HG02840 (cell line): ENCODE measurements around the gene CELF4.

Experiments
- ATAC-seq: cut with Tn5 transposase; IDR thresholded peaks from one replicate; pipeline ENCODE4 v1.9.1; 2021; ENCODE audit warnings: mild to moderate bottlenecking, moderate library complexity, moderate number of reproducible peaks; ENCODE audit not compliant: unreplicated experiment, low FRiP score

CELF4 gene

DNA sequence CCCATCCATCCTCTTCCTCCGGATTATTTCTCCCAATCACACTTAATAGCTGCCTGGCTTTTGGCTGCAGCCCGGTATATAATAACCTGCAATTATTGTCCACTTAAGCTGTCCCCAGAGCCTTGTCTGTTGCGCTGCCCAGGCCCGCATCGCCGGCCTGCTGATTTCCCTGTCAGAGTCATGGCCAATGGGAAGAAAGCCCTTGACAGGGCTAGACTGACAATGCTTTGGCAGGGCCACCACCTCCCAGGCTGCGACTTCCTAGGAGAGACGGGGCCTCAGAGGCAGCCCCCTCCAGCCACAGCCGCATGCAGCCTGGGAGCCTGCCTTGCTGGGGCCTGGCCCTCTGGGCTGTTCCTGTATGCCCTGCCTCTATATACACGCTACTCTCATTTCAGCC lies 10.0 kb upstream of the CELF4 start:
- no peak for ATAC-seq

DNA sequence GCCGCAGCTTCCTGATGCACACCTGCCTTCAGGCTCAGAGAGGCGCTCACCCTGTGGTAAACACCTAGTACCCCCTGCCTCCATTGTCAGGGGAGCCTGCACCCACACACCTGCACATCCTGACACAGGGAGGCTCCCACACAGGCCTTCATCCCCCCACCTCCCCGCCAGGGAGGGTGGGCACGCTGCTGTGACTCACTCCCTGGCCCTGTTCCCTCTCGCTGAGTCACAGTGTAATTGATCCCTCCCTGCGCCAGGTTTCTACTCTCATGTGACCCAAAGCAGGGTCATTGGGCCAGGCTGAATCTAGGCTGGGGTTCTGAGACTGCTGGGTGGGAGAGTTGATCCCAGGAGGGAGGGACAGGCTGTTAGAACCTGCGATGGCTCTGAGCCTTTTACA lies 8.5 kb upstream of the CELF4 start:
- ATAC-seq, result no peak

DNA sequence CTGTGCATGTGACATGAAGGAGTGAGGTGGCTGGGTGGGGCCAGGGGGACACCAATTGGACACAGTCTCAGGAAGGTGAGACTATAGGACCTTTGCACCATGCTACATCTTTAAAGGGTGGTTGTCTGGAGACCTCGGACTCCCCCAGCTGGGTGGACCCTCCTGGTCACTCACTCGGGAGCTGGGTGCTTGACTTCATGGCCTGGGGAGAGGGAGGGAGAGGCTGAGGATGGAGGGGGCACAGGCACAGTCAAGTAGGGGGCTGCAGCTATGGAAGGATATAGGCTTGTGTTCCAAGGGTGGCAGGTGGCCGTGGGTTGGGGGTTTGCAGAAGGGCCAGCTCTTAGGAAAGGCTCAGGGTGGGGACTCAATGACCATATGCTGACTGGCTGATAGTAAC lies 7.1 kb upstream of the CELF4 start:
- no peak for ATAC-seq

DNA sequence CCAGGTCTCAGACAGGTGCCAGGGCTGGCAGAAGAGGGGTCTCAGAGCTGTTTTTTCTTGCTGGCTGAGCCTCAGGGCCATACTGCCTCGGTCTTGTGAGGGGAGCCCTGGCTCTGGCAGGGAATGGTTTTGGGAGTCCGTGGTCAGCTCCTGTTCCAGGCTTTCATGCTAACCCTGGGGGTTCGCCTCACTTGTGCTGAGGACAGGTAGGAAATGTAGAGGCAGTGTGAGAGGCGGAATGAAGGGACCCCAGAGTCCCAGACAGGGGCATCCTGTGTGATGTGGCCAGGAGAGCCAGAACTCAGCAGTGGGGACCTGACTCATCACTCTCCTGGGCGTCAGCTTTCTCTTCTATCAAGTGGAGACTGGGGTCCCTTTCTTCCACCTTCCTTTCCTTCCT lies 5.7 kb upstream of the CELF4 start:
- no peak for ATAC-seq

DNA sequence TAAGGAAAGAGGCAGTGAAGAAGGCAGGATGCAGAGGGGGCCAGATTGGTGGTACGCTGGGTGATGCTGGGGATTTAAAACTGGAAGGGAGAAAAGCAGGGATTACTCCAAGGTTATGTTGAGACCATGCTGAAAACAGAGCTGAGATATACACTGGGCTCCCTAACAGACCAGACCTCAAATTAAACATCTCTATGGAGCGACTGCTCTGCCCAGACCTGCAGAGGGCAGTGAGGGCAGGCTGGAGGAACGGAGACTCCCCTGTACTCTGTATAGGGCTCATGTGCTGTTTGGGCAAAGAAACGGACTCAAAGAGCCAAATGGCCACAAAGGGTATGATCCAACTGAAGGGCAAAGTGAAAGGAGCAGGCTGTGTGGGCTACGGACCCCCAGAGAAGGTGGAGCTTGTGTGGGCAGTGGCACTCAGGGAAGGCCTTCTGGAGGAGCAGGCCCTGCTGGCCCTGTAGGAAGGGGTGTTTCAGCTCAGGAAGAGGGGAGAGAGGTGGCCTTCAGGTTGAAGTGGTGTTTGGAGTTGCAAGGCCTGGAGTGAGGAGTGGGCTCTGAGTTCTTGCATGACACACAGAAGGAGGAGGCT lies 4.8 kb upstream of the CELF4 start:
- ATAC-seq, result no peak

DNA sequence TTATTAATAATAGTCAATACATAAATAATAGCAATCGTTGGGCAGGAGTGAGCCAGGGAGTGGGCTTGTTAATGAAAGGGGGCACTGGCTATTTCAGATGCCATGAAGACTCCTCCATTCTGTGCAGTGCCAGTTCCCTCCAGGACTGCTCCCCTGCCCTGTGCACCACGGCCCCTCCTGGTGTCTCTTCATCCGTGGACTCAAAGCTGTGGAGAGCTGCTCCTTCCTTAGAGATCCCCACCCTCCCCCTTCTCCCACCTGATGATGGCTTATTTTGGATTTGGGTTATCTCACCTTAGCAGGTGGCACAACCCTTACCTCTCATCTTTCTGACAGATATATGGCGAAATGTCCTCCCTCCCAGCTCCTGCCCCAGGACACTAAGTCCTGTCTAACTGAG lies 3.1 kb upstream of the CELF4 start:
- no peak for ATAC-seq

DNA sequence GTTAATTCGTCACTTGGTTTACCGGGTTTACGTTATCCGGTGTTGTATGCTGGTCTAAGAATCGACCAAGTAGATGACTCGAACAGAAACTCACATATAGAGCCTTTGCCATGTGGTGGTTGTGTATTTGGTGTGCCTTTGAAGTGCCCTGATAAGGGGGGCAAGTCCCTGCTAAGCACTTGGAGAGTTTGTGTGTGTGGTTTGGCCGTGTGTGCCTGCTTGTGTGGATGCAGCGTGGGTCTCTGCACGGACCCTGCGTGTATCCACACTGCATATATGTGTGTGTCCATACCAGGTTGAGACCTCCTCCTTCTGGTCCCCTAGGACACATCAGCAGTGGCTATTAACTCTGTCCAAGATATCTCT lies 2.4 kb upstream of the CELF4 start:
- ATAC-seq, result no peak

DNA sequence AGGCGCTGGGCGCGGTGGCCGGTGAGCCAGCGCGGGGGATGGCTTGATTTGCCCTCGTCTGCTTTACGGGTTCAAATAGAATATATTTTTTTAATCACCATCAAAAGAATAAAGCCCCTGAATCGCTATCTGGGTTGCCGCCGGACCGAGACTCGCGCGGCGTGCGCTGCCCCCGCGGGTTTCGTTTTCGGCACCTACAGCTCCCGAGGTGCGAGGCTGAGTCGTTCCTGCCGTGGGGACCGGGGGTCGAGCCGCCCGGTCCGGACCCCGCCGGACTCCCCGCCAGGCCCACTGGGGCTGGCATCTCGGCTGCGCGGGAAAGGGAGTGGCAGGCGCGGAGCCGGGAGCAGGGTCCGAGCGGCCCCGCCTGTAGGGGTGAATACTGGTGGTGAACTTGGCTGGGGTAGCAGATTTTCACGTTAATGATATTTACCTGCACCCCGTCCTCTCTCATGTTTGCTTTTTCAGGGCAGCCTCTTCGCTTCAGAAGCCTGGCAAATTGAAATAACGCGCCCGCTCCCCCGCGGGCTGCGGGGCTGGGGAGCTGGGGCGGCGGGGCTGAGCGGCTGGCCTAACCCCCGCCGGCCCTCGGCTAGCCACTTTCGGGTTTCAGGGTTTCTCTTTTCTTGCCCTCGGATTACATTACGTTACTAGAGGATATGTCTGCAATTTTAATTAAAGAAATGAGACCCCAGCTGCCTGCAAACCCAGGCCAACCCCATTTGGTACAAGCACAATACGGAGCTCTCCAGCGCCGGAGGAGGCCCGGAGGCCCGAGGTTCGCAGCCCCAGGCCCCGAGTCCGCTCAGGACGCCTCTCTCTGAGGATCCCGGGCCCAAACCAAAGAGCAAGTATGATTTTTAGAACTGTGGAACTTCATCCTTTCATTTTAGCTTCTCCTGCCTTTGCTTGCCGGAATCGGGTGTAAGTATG lies 1.7 kb upstream of the CELF4 start:
- no peak for ATAC-seq

DNA sequence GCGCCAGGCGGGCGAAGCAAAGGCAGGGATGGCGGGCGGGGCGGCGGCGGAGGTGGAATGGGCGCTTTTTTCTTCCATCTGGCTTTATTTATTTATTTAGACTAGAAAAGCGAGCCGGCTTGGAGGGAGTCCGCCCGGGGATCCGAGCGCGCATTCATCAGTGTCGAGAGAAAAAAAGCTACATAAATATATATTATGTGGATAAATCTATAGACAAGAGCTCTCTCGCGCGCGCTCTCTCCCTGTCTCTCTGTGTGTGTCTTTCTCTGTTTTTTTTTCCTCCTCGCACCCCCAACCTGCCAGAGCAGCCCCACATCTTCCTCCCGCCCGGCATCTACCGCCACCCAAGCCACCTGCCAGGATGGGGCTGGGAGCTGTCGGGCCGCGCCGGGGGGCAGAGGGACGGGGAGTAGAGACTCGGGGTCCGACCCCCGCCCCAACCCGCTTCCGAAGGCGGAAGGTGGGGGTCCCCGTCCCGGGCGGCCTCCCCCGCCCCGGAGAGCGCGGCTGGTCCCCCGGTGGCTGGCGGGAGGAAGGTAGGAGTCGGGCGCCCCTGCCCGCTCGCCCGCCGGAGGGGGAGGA lies 972 bp upstream of the CELF4 start:
- no peak for ATAC-seq

DNA sequence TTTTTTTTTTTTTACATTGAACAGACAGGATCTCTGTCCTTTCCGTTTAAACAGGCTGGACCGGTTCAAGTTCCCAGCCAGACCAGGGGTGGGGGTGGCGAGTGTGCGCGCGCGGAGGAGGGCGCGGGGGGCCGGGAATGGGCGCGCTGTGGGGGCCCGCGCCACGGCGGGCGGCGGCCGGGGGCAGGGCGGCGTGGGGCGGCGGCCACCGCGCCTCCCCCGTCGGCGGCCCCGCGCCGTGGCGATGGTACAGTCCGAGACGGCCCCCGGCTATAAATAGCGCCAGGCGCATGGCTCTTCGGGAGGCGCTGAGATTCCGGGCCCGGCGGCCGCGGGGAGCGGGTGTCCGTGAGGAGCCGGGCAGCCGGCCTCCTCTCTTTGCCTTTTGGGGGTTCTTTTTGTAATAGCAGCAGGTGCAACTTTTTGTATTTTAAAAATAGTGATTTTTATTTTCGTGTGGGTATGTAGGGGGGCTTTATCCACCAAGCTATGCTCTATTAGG lies 430 bp upstream of the CELF4 start:
- ATAC-seq, result no peak

DNA sequence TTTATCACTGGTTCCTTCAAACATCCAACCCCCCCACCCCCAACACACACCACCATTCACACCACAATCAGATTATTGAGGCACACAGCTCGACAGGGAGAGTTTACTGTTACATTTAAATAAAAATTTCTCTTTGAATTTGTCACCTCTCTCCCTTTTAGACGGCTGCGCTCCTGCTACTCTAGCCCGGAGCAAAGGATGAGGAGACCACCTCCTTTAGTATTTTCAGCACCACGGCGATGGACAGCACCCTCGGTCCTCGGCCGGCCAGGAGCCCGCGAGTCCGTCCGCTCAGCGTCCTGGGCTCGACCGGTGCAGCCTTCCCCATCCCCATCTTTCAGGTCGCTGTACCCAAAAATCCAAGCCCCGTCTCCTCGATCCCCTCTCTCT lies 892 bp downstream of the CELF4 start:
- ATAC-seq, result no peak

DNA sequence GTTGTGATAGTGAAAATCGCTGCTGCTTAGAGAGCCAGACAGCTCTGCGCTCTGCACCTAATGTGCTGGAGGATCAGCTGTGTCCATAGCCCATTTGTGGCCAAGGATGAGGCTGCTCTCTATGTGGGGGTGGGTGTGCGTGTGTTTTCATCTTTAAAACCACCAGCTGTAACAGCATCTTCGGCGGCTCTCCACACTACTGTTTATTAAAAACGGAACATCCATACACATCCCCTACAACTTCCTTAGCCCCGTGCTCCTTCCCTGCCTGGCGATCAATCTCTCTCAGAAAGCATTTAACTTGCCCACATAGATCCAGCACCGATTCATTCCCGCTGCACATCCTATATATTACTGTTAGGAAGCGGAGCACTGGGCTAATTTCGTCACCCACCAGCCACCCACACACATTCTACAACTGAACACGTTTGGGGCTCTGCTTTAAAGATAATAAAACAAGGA lies 1.6 kb downstream of the CELF4 start:
- ATAC-seq, result no peak

- no peak for ATAC-seq
These were observed 3.6 kb downstream of the CELF4 start for GRCh38 chr18:37561986-37562385.

DNA sequence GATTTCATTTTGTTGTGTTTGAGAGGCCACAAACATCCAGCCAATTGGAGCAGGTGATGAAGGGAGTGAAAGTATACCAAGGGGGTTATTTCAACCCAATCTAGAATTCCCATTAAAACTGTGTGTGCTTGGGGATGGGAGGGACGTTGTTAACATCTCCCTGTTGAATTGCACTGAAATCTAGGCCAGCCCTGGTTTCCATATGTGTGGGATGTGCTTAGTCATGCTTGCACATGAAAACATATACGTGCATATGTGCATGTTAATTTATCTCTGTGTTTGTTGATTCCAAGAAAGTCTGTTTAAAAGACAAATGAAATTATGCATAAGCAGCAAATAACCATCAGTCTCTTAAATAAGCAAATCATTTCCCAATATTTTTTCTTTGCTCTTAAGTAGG lies 5.6 kb downstream of the CELF4 start:
- no peak for ATAC-seq

DNA sequence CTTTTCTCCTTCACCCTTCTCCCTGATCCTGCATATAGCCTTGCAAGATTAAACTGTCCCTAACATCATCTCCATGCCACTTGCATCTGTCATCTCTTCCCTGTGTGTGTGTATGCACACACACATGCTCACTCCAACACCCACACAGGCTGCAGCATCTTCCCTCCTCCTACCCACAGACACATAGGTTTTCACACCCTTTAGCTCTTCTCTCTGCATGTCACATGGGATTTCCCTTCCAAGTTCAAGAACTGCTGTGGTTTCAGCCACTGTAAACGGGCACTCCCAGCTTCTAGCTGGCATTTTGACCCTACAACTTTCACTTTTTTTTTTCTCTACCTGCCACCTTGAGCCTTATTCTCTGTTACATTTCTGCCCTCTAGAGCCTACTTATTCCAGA lies 6.4 kb downstream of the CELF4 start:
- no peak for ATAC-seq

GRCh38 chr18:37554399-37554787 lies 11.2 kb downstream of the CELF4 start:
- ATAC-seq, result no peak

DNA sequence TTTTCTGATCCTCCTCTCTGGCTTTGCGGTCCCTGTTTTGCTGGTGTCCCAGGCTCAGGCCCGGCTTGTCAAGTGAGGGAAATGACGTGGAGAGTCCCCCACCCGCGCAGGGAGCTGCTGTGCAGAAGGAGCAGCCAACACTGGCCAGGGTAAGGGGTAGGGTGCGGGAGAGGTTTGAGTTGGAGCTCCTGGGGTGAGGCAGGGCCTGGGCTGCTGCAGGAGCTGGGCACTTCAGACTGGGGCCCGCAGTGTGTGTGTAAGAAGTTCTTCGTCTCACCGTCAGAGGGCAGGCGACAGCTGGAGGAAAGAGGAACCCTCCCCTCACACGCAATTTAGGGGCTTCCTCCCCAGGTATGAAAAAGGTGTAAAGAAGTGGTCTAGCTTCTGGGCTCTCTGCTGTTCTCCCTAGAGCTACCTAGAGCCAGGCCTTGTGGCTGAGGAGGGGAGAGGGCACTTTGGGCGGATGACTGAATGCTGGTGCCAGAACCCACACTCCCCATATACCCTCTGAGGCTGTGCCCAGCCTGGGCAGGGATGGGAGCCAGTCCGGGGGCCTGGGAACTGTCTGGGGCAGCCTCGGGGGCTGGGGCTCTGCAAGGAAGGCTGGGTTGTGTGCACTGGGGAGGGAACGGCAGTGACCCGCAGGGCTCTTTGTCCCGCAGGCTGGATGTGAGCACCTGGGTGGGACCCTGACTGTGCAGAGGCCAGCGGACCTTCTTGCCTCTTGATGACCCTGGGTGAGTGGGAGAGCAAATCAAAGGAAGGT lies 11.8 kb downstream of the CELF4 start:
- ATAC-seq, result no peak

DNA sequence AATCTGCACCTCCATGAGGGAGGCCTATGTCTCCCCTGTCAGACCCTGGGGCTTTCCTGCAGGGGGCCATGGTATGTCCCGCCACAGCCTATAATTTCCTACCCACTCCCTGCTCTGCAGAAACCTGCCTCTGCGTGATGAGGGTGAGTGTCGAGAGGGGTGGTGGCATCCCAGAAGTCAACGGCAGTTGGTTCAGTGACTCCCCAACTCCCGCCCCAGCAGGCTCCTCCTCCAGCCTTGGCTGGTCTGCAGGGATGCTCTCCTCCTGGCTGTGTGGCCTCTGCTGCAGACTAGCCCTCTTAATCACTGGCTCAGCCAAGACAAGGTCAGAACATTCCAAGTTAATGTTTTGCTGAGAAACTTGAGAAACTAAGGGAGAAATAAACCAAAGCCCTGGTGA lies 13.3 kb downstream of the CELF4 start:
- ATAC-seq, result no peak

- no peak for ATAC-seq
These were observed 13.8 kb downstream of the CELF4 start for GRCh38 chr18:37551846-37552245.

DNA sequence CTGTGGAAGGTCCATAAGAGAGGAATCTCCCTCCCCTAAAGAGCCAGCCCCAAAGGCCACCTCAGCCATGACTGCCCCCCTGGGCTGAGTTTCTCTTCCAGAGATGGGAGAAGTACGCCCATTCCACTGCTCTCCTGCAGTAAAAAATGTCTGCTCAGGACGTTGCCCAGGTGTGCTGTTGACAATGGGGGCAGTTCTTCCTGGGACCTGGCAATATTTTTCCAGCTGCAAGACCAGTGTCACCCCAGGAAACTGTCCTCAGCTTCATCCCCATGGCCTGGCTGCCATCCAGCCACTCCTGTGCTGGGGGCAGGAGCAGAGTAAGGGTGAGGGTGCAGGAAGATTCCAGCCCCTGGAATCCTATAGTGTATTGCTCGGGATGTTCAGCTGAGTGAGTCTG lies 14.3 kb downstream of the CELF4 start:
- no peak for ATAC-seq
